Calu3 (cell line): ENCODE measurements around the gene TMEM26. TPM values are rescaled to one million over a fixed set of nuclear protein-coding genes. Genes with fewer than 3 reads are reported as not detected.

Experiments
- BruUV-seq: library from RNA; stranded (reverse); fragments of 400-500 nt; replicated peaks from 2 replicates; lab custom pipeline; 2021; lab: Mats Ljungman, UMichigan
- CTCF ChIA-PET: fragments of 300-600 bp; sonication (Branson Sonifier 250); formaldehyde crosslinking; loops from one replicate; lab custom pipeline; 2022; ENCODE audit warnings: antibody characterized with exemption; lab: Charles Lee
- DNase-seq: peaks from one replicate; pipeline ENCODE4 v3.0.0; 2022
- H3K27ac Mint-ChIP-seq: one replicate; pipeline ENCODE4 v1.8.0; 2022; ENCODE audit warnings: mixed read lengths; ENCODE audit not compliant: unreplicated experiment
- H3K27me3 Mint-ChIP-seq: one replicate; pipeline ENCODE4 v1.8.0; 2022; ENCODE audit warnings: mixed read lengths; ENCODE audit not compliant: unreplicated experiment
- H3K36me3 Mint-ChIP-seq: one replicate; pipeline ENCODE4 v1.8.0; 2022; ENCODE audit warnings: mild to moderate bottlenecking, moderate library complexity, mixed read lengths; ENCODE audit not compliant: insufficient read depth, unreplicated experiment
- H3K4me1 Mint-ChIP-seq: one replicate; pipeline ENCODE4 v1.8.0; 2022; ENCODE audit warnings: mild to moderate bottlenecking, low read depth, mixed read lengths; ENCODE audit not compliant: unreplicated experiment
- H3K4me3 Mint-ChIP-seq: one replicate; pipeline ENCODE4 v1.8.0; 2022; ENCODE audit warnings: mild to moderate bottlenecking, low read depth, moderate library complexity, mixed read lengths; ENCODE audit not compliant: unreplicated experiment
- H3K9me3 Mint-ChIP-seq: one replicate; pipeline ENCODE4 v1.8.0; 2022; ENCODE audit warnings: low read depth, mixed read lengths; ENCODE audit not compliant: unreplicated experiment
- CTCF ChIP-seq: fragments of 200-600 bp; IDR thresholded peaks from one replicate; pipeline ENCODE4 v1.8.0; 2022; ENCODE audit warnings: antibody characterized with exemption; ENCODE audit not compliant: unreplicated experiment
- intact Hi-C: fragments of 100-400 bp; cut with micrococcal nuclease; formaldehyde crosslinking; loops from one replicate; pipeline ENCODE4 v1.10.0; 2022; ENCODE audit not compliant: unreplicated experiment
- total RNA-seq: library from RNA; stranded (reverse); gene quantifications from 2 replicates; pipeline ENCODE4 v1.2.3, GENCODE V29; 2022

TMEM26 gene
- total RNA-seq, 1 experiment from 2014 or later: not detected

GRCh38 chr10:61452151-61452651, 980 bp downstream of the TMEM26 start:
- DNase-seq: no peak
- H3K4me3 Mint-ChIP-seq: no peak overlapping the region
- H3K9me3 Mint-ChIP-seq: no peaks in the 10 kb centered on the region
- H3K27ac Mint-ChIP-seq: no peak overlapping the region
- CTCF ChIA-PET: no interaction called here
- no TSS peak for BruUV-seq
- H3K36me3 Mint-ChIP-seq: no peaks in the 10 kb centered on the region
- H3K4me1 Mint-ChIP-seq: no peaks in the 10 kb centered on the region
- intact Hi-C loops: no loop called here
- peaks cover 12% of the 10 kb centered on the region for H3K27me3 Mint-ChIP-seq
- TF ChIP-seq CTCF: no peak

GRCh38 chr10:61451357-61451756, 1.8 kb downstream of the TMEM26 start:
- intact Hi-C loops: no loop called here
- no peak overlapping the region for H3K27ac Mint-ChIP-seq
- H3K9me3 Mint-ChIP-seq: no peaks in the 10 kb centered on the region
- H3K4me3 Mint-ChIP-seq: no peak overlapping the region
- H3K4me1 Mint-ChIP-seq: no peaks in the 10 kb centered on the region
- CTCF ChIA-PET: no interaction called here
- no TSS peak for BruUV-seq
- no peaks in the 10 kb centered on the region for H3K36me3 Mint-ChIP-seq
- DNase-seq: no peak
- TF ChIP-seq CTCF: no peak
- H3K27me3 Mint-ChIP-seq: peaks cover 10% of the 10 kb centered on the region

GRCh38 chr10:61448841-61449600, 4.2 kb downstream of the TMEM26 start:
- DNase-seq: no peak
- no peak overlapping the region for H3K4me3 Mint-ChIP-seq
- no peak overlapping the region for H3K27ac Mint-ChIP-seq
- CTCF ChIA-PET: no interaction called here
- no peaks in the 10 kb centered on the region for H3K9me3 Mint-ChIP-seq
- no TSS peak for BruUV-seq
- TF ChIP-seq CTCF: no peak
- no peaks in the 10 kb centered on the region for H3K4me1 Mint-ChIP-seq
- intact Hi-C loops: no loop called here
- H3K27me3 Mint-ChIP-seq: no peaks in the 10 kb centered on the region
- no peaks in the 10 kb centered on the region for H3K36me3 Mint-ChIP-seq

GRCh38 chr10:61448091-61448490, 5.1 kb downstream of the TMEM26 start:
- intact Hi-C loops: no loop called here
- Mint-ChIP-seq H3K4me1 (no peaks in the 10 kb centered on the region), H3K36me3 (no peaks in the 10 kb centered on the region), H3K27me3 (no peaks in the 10 kb centered on the region), H3K9me3 (no peaks in the 10 kb centered on the region), H3K27ac (no peak overlapping the region), H3K4me3 (no peak overlapping the region)
- no TSS peak for BruUV-seq
- CTCF ChIA-PET: no interaction called here
- no peak for TF ChIP-seq CTCF
- no peak for DNase-seq
